HepG2 (cell line): Measurements from ENCODE around the gene HUNK. TPM values are rescaled to one million over a fixed set of nuclear protein-coding genes. Genes with fewer than 3 reads are reported as not detected.

Experiments used
- AKAP8 ChIP-seq: sonication (generic); formaldehyde crosslinking; IDR thresholded peaks from 2 replicates; pipeline ENCODE4 v1.5.1; 2020; ENCODE audit warnings: mild to moderate bottlenecking, missing genetic modification reagents
- GATA4 ChIP-seq: sonication (generic); IDR thresholded peaks from 2 replicates; pipeline ENCODE4 v1.6.1; 2016; ENCODE audit warnings: antibody characterized with exemption, low read depth, borderline replicate concordance
- GATAD1 ChIP-seq: IDR thresholded peaks from 2 replicates; pipeline ENCODE4 v1.6.1; 2016; ENCODE audit warnings: missing genetic modification reagents, missing compliant biosample characterization
- GMEB2 ChIP-seq: IDR thresholded peaks from 2 replicates; pipeline ENCODE4 v1.6.1; 2016; ENCODE audit warnings: missing biosample characterization, missing genetic modification reagents, low read depth
- JDP2 ChIP-seq: sonication (generic); formaldehyde crosslinking; IDR thresholded peaks from 2 replicates; pipeline ENCODE4 v1.8.1; 2022; ENCODE audit warnings: missing genetic modification reagents, borderline replicate concordance
- MTA1 ChIP-seq: sonication (generic); formaldehyde crosslinking; IDR thresholded peaks from 2 replicates; pipeline ENCODE4 v1.4.0; 2020; ENCODE audit warnings: missing genetic modification reagents, mild to moderate bottlenecking, borderline replicate concordance
- NCOA2 ChIP-seq: sonication (generic); formaldehyde crosslinking; IDR thresholded peaks from 2 replicates; pipeline ENCODE4 v1.8.0; 2022; ENCODE audit warnings: inconsistent platforms
- NR0B2 ChIP-seq: sonication (generic); formaldehyde crosslinking; IDR thresholded peaks from 2 replicates; pipeline ENCODE4 v1.4.0; 2020; ENCODE audit warnings: mild to moderate bottlenecking, missing genetic modification reagents
- POGZ ChIP-seq: sonication (generic); formaldehyde crosslinking; IDR thresholded peaks from 2 replicates; pipeline ENCODE4 v1.4.0; 2020; ENCODE audit warnings: mild to moderate bottlenecking, missing genetic modification reagents
- POLR2A ChIP-seq, 2 experiments: IDR thresholded peaks; 2 replicates each; pipeline ENCODE4 v1.6.1; 2011; ENCODE audit warnings: low read depth in 2 of 2, low read length in 2 of 2, mild to moderate bottlenecking in 1 of 2, moderate library complexity in 1 of 2; ENCODE audit not compliant: insufficient read depth in 1 of 2
- SAP130 ChIP-seq: IDR thresholded peaks from 2 replicates; pipeline ENCODE4 v1.6.1; 2016; ENCODE audit warnings: low read depth
- SOX13 ChIP-seq, 3 experiments: fragments of 450-650 bp in 1 of 3; sonication (generic) in 1 of 3; formaldehyde crosslinking in 1 of 3; IDR thresholded peaks in 2 of 3; conservative IDR thresholded peaks in 1 of 3; 2 replicates each; pipeline versions ENCODE4 v1.5.0 to v1.6.1; 2016 to 2020; ENCODE audit warnings: antibody characterized with exemption in 1 of 3, mild to moderate bottlenecking in 1 of 3, missing compliant biosample characterization in 1 of 3, missing genetic modification reagents in 1 of 3, moderate library complexity in 1 of 3
- SPEN ChIP-seq: sonication (generic); formaldehyde crosslinking; IDR thresholded peaks from 2 replicates; pipeline ENCODE4 v1.5.1; 2020; ENCODE audit warnings: low read depth, mild to moderate bottlenecking, missing genetic modification reagents
- USF2 ChIP-seq, 2 experiments: sonication (generic) in 1 of 2; formaldehyde crosslinking in 1 of 2; IDR thresholded peaks; 2 replicates each; pipeline versions ENCODE4 v1.5.1 to v1.6.1; 2011 to 2020; ENCODE audit warnings: borderline replicate concordance in 1 of 2, low read depth in 1 of 2, low read length in 1 of 2, mild to moderate bottlenecking in 1 of 2, missing genetic modification reagents in 1 of 2, moderate library complexity in 1 of 2
- ZFP1 ChIP-seq: IDR thresholded peaks from 2 replicates; pipeline ENCODE4 v1.6.1; 2016
- ZFY ChIP-seq: sonication (generic); formaldehyde crosslinking; IDR thresholded peaks from 2 replicates; pipeline ENCODE4 v1.4.0; 2020; ENCODE audit warnings: missing genetic modification reagents
- ZNF12 ChIP-seq: sonication (generic); formaldehyde crosslinking; IDR thresholded peaks from 2 replicates; pipeline ENCODE4 v1.5.0; 2020; ENCODE audit warnings: missing genetic modification reagents
- ZNF350 ChIP-seq: sonication (generic); formaldehyde crosslinking; IDR thresholded peaks from 2 replicates; pipeline ENCODE4 v1.4.0; 2020; ENCODE audit warnings: mild to moderate bottlenecking, low read depth, missing genetic modification reagents, borderline replicate concordance
- ZNF451 ChIP-seq: sonication (generic); formaldehyde crosslinking; IDR thresholded peaks from 2 replicates; pipeline ENCODE4 v1.5.0; 2020; ENCODE audit warnings: mild to moderate bottlenecking, missing genetic modification reagents
- ZNF512B ChIP-seq: sonication (generic); formaldehyde crosslinking; IDR thresholded peaks from 2 replicates; pipeline ENCODE4 v1.5.1; 2020; ENCODE audit warnings: missing genetic modification reagents, mild to moderate bottlenecking, borderline replicate concordance
- ZNF781 ChIP-seq: sonication (generic); formaldehyde crosslinking; IDR thresholded peaks from 2 replicates; pipeline ENCODE4 v1.5.1; 2020; ENCODE audit warnings: borderline replicate concordance, mild to moderate bottlenecking, missing genetic modification reagents; ENCODE audit errors: not compliant biosample characterization
- polyA plus RNA-seq, 8 experiments: library from polyadenylated mRNA; depleted of rRNA in 3 of 8; stranded (reverse) in 7 of 8; unstranded in 1 of 8; fragments of >200 nt; fragmentation: Illumina TruSeq in 4 of 8; extraction: Trizol in 4 of 8; gene quantifications; 2 replicates each; pipeline versions ENCODE4 v1.2.1 to v1.2.3, GENCODE V29; 2011 to 2016; ENCODE audit warnings: low read depth in 4 of 8, missing spikeins in 1 of 8, mixed read lengths in 1 of 8; ENCODE audit not compliant: insufficient read depth in 1 of 8
- total RNA-seq, 5 experiments: library from RNA; depleted of rRNA; stranded (reverse); fragments of >200 nt; fragmentation: Illumina TruSeq; extraction: Trizol; gene quantifications; 2 replicates each; pipeline ENCODE4 v1.2.3, GENCODE V29; 2016; ENCODE audit warnings: low read depth in 1 of 5

Gene HUNK
- total and polyA plus RNA-seq, 2 of the 13 experiments (the other 11 are each of a cell fraction or from before 2014, with no cell fraction given), result 1.8 to 1.9 TPM

GRCh38 chr21:31873696-31874599 lies 1.1 kb downstream of the HUNK start (continued):
- TF ChIP-seq USF2 (IDR thresholded peaks at IDR 0.05; ENCODE audit: low read depth, low read length) (no peak), USF2 (CRISPR knock-in tag; IDR thresholded peaks at IDR 0.05; ENCODE audit: borderline replicate concordance) (no peak), AKAP8 (CRISPR knock-in tag) (no peak), MTA1 (CRISPR knock-in tag) (peak; percentile 34; the same call in 1 of the 2 replicates), NCOA2 (CRISPR knock-in tag) (no peak), POLR2A (IDR thresholded peaks at IDR 0.05; ENCODE audit: insufficient read depth in 1 of 2, low read depth in 2 of 2, low read length in 2 of 2) (no peak), ZNF451 (CRISPR knock-in tag) (peak; percentile 81; the same call in 1 of the 2 replicates), JDP2 (CRISPR knock-in tag) (no peak), ZFP1 (CRISPR knock-in tag) (no peak), SPEN (0 out of 2 replicates have a peak, but pooled peaks have one; percentile 7), GATA4 (no peak), ZNF781 (CRISPR knock-in tag) (no peak), SAP130 (CRISPR knock-in tag) (peak; percentile 51; the same call in 1 of the 2 replicates), ZNF12 (no peak), ZFY (peak; percentile 60; the same call in 1 of the 2 replicates), ZNF512B (CRISPR knock-in tag) (no peak), ZNF350 (CRISPR knock-in tag) (no peak), NR0B2 (CRISPR knock-in tag) (0 out of 2 replicates have a peak, but pooled peaks have one; percentile 24), GATAD1 (CRISPR knock-in tag) (peak; percentile 23; the same call in 1 of the 2 replicates), SOX13 (IDR thresholded peaks at IDR 0.05) (no peak), SOX13 (CRISPR knock-in tag; conservative IDR thresholded peaks at IDR 0.05 in 1 of 2, IDR thresholded peaks at IDR 0.05 in 1 of 2) (peak in 1 of 2 experiments; percentile 32; a peak in 1 of 4 replicates), GMEB2 (CRISPR knock-in tag) (no peak), POGZ (peak; percentile 52; the same call in 1 of the 2 replicates)
